Measurements from ENCODE around the gene TUBA3D.
"Not testable (repeated sequence)": the region's sequence is repeated elsewhere in the genome, so short reads cannot be mapped to it uniquely, and the experiment has no call there.

GRCh38 chr2:131482506-131483155 is 6.7 kb downstream of the TUBA3D start:
- not testable (repeated sequence) for TF ChIP-seq CTCF, EZH2phosphoT487 (IDR thresholded peaks at IDR 0.05)
